Measurements from ENCODE around the gene LRRC41.
A peak's percentile ranks its signal among the peaks of the same experiment; 100 is the strongest.

The LRRC41 gene, protein sequence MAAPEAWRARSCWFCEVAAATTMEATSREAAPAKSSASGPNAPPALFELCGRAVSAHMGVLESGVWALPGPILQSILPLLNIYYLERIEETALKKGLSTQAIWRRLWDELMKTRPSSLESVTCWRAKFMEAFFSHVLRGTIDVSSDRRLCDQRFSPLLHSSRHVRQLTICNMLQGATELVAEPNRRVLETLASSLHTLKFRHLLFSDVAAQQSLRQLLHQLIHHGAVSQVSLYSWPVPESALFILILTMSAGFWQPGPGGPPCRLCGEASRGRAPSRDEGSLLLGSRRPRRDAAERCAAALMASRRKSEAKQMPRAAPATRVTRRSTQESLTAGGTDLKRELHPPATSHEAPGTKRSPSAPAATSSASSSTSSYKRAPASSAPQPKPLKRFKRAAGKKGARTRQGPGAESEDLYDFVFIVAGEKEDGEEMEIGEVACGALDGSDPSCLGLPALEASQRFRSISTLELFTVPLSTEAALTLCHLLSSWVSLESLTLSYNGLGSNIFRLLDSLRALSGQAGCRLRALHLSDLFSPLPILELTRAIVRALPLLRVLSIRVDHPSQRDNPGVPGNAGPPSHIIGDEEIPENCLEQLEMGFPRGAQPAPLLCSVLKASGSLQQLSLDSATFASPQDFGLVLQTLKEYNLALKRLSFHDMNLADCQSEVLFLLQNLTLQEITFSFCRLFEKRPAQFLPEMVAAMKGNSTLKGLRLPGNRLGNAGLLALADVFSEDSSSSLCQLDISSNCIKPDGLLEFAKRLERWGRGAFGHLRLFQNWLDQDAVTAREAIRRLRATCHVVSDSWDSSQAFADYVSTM

GRCh38 chr1:46303038-46303871 is at the start of gene LRRC41, which contains the start of gene UQCRH:
TSS of gene LRRC41 (minus strand) at chr1:46303616. CDS start at chr1:46303322, 294 bp downstream.
TSS of gene UQCRH (plus strand) at chr1:46303698. CDS start at chr1:46303767, 69 bp downstream.
- H3K4me3 ChIP-seq (ENCODE audit: low read depth, low read length): peak within 1 kb of the TSS; percentile 91
- peak; percentile 98 for DNase-seq (ENCODE audit: low read depth)
- TF ChIP-seq CTCF (IDR thresholded peaks at IDR 0.05; ENCODE audit: control insufficient read depth, extremely low read depth, insufficient read depth): 0 out of 2 replicates have a peak, but pooled peaks have one; percentile 8

- no peak overlapping the region for H3K4me3 ChIP-seq (ENCODE audit: low read depth, low read length)
- no peak for DNase-seq (ENCODE audit: low read depth)
- TF ChIP-seq CTCF (IDR thresholded peaks at IDR 0.05; ENCODE audit: control insufficient read depth, extremely low read depth, insufficient read depth): no peak
These were observed 48.9 kb upstream of the LRRC41 start for GRCh38 chr1:46352363-46352762.

DNA sequence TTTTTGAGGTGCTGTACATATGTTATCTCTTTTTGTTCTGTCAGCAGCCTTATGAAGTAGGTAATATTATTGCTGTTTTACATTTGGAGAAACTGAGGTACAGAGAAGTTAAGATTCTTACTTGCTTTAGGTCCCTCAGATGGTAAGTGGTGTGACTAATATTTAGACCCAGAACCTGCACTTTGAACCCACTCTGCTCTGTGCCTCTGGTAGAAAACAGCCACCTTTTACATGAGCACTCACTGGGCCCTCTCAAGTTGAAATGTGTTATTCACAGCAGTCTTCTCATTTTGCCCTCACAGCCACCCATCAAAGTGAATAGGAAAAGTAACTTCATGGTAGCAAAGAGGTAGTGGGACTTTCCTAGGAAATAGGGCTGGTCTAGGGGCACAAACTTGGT is 41.9 kb upstream of the LRRC41 start:
- H3K4me3 ChIP-seq (ENCODE audit: low read depth, low read length): no peak overlapping the region
- no peak for DNase-seq (ENCODE audit: low read depth)
- no peak for TF ChIP-seq CTCF (IDR thresholded peaks at IDR 0.05; ENCODE audit: control insufficient read depth, extremely low read depth, insufficient read depth)

DNA sequence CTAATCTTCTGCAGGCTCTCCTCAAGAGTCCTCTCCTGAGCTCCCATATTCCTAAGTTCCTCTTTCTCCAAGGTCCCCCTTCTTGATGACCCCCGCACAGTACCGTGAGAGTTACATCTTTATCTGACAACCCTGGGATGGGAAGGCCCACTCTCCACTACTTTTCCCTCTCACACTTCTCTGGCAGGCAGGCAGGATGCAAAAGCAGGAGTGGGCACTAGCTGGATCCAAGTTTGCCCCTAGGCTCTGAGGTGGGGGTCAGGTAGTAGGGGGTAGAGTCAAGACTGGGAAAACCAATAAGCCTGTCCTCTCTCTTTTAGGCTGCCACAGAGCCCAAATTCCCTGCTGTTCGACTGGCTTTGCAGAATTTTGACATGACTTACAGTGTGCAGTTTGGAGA is 41.1 kb upstream of the LRRC41 start:
- no peak for DNase-seq (ENCODE audit: low read depth)
- H3K4me3 ChIP-seq (ENCODE audit: low read depth, low read length): no peak overlapping the region
- TF ChIP-seq CTCF (IDR thresholded peaks at IDR 0.05; ENCODE audit: control insufficient read depth, extremely low read depth, insufficient read depth): no peak

DNA sequence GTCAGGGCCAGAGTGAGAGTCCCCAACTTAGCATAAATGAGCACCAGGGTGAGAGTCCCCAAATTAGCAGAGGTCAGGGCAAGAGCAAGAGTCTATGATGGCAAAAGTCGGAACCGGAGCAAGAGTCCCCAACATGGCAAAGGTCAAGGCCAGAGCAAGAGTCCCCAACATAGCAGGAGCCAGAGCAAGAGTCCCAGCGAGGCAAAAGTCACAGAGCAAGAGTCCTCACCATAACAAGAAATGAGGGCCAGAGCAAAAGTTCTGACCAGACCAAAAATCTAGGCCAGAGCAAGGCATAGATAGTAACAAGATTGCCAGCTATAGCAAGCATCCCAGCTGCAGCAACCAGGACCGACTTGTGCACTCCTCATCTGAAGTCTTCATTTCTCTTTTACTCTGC is 40.3 kb upstream of the LRRC41 start:
- no peak for TF ChIP-seq CTCF (IDR thresholded peaks at IDR 0.05; ENCODE audit: control insufficient read depth, extremely low read depth, insufficient read depth)
- H3K4me3 ChIP-seq (ENCODE audit: low read depth, low read length): no peak overlapping the region
- DNase-seq (ENCODE audit: low read depth): no peak

DNA sequence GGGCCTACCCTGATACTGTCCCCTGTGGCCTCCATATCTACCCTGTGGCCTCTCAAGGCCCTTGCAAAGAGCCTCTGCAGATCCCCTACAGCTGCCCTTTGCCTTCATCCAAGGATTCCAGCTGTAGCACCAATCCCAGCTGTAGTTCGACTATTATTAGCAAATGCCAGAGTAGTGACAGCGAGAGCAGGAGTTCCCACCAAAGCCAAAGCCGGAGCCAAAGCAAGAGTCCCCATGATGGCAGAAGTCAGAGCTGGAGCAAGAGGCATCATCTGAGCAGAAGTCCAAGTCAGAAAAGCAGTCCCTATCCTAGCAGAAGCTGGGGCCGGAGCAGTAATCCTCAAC is 39.9 kb upstream of the LRRC41 start:
- no peak overlapping the region for H3K4me3 ChIP-seq (ENCODE audit: low read depth, low read length)
- no peak for TF ChIP-seq CTCF (IDR thresholded peaks at IDR 0.05; ENCODE audit: control insufficient read depth, extremely low read depth, insufficient read depth)
- no peak for DNase-seq (ENCODE audit: low read depth)
